ENCODE measurements around the gene MR1.

GRCh38 chr1:181089017-181089675, 55.4 kb downstream of the MR1 start:
- TF ChIP-seq CTCF (IDR thresholded peaks at IDR 0.05) (no peak), POLR2A (IDR thresholded peaks at IDR 0.05) (no peak)

Data from Peyer's patch (tissue), 4 donors.